ENCODE data around the gene RALY. TPM values are rescaled to one million over a fixed set of nuclear protein-coding genes. Genes with fewer than 3 reads are reported as not detected.

The RALY gene
- total RNA-seq, 2 donors from 2014 or later = 104 to 166 TPM

DNA sequence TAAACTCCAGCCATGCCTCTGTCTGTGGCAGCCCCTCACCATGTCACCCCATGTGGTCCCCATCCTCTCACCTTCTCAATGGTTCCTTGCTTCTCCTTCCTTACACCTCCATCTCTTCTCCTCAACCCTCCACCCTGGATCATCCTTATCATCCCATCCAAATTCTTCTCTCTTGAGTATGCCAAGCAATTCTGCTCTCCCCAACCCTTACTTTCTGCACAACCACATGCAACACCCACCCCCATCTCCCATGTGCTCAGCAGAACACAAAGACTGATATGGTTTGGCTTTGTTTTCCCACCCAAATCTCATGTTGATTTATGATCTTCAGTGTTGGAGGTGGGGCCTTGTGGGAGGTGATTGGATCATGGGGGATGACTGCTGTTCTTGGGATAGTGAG lies 42.5 kb upstream of the RALY start:
- peaks cover 12% of the 10 kb centered on the region for H3K9me3 ChIP-seq
- DNase-seq (ENCODE audit: low spot score) = no peak
- TF ChIP-seq, protein P1, sequence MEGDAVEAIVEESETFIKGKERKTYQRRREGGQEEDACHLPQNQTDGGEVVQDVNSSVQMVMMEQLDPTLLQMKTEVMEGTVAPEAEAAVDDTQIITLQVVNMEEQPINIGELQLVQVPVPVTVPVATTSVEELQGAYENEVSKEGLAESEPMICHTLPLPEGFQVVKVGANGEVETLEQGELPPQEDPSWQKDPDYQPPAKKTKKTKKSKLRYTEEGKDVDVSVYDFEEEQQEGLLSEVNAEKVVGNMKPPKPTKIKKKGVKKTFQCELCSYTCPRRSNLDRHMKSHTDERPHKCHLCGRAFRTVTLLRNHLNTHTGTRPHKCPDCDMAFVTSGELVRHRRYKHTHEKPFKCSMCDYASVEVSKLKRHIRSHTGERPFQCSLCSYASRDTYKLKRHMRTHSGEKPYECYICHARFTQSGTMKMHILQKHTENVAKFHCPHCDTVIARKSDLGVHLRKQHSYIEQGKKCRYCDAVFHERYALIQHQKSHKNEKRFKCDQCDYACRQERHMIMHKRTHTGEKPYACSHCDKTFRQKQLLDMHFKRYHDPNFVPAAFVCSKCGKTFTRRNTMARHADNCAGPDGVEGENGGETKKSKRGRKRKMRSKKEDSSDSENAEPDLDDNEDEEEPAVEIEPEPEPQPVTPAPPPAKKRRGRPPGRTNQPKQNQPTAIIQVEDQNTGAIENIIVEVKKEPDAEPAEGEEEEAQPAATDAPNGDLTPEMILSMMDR (IDR thresholded peaks at IDR 0.05) = no peak

DNA sequence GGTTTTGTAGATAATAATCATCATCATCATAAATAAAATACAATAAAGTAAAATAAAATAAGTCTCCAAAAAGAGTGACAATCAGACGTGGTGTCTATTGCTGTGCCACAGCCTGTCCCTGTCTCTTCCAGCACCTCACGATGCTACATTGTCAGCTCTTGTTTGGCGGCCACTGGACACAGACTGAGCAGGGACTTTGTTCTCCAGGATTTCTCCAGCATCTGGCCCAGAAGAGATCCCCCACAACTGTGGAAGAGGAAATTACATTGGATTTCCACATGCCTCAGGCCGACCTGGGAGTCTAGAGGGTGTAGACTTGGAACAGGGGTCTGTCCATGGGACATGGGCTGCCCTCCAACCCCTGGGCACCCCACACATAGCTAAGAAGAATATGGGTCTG lies 39.2 kb upstream of the RALY start:
- H3K27me3 ChIP-seq (replicated peaks; ENCODE audit: insufficient read depth) = no peaks in the 10 kb centered on the region
- no peak for DNase-seq (ENCODE audit: low spot score)
- no peaks in the 10 kb centered on the region for H3K36me3 ChIP-seq
- no peaks in the 10 kb centered on the region for H3K9me3 ChIP-seq
- TF ChIP-seq, protein P1 (IDR thresholded peaks at IDR 0.05) = no peak
- H3K27ac ChIP-seq = no peak overlapping the region
- H3K4me1 ChIP-seq (ENCODE audit: control insufficient read depth in 1 of 2, low read depth in 2 of 2) = no peaks in the 10 kb centered on the region
- H3K4me3 ChIP-seq = no peak overlapping the region
- ATAC-seq (ENCODE audit: insufficient number of reproducible peaks, low FRiP score, low read depth) = no peak

More for the DNA sequence above, 42.5 kb upstream of the RALY start:
- no peak overlapping the region for H3K4me3 ChIP-seq
- no peaks in the 10 kb centered on the region for H3K36me3 ChIP-seq
- H3K27me3 ChIP-seq (replicated peaks; ENCODE audit: insufficient read depth) = no peaks in the 10 kb centered on the region
- no peak overlapping the region for H3K27ac ChIP-seq
- no peak for ATAC-seq (ENCODE audit: insufficient number of reproducible peaks, low FRiP score, low read depth)
- H3K4me1 ChIP-seq (ENCODE audit: control insufficient read depth in 1 of 2, low read depth in 2 of 2) = no peaks in the 10 kb centered on the region

DNA sequence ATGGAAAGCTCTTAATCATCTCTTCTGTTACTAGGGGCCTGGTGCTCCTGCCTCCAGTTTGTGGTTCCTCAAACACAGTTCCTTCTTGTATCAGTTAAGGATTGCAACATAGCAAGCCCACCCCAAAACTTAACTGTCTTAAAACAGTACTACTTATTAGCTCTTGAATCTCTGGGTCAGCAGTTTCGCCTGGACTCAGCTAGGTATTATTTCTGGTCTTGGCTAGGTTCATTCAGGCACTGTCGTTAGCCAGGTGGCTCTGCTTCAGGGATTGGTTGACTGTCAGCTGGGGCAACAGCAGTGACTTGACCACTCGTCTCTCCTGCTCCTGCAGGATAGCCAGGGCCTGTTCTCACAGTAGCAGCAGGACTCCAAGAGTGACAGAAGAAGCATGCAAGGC lies 30.0 kb upstream of the RALY start:
- Histone ChIP-seq H3K9me3 (no peaks in the 10 kb centered on the region), H3K27me3 (replicated peaks; ENCODE audit: insufficient read depth) (no peaks in the 10 kb centered on the region), H3K4me1 (ENCODE audit: control insufficient read depth in 1 of 2, low read depth in 2 of 2) (no peaks in the 10 kb centered on the region), H3K27ac (no peak overlapping the region), H3K4me3 (no peak overlapping the region), H3K36me3 (no peaks in the 10 kb centered on the region)
- ATAC-seq (ENCODE audit: insufficient number of reproducible peaks, low FRiP score, low read depth) (no peak), DNase-seq (ENCODE audit: low spot score) (no peak)
- TF ChIP-seq, protein P1 (IDR thresholded peaks at IDR 0.05) = no peak

DNA sequence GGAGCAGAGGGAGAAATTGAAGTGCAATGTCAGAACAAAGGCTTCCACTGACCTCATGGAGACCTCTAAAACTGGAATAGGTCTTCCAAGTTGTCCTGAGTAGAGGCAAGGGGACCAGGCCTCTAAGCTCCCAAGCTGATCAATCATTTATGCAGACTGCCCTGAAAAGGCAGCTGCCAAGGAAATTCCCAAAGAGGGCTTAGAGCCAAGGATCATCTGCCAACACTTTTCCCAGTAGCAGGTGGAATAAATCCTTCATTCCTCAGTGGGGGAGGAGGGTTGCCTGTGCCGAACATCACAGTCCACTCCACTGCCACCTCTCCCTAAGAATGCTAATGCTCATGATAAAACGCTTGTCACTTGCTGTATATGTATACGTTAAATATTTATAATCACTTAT lies 29.3 kb upstream of the RALY start:
- Histone ChIP-seq H3K9me3 (no peaks in the 10 kb centered on the region), H3K36me3 (no peaks in the 10 kb centered on the region), H3K27me3 (replicated peaks; ENCODE audit: insufficient read depth) (no peaks in the 10 kb centered on the region), H3K4me1 (ENCODE audit: control insufficient read depth in 1 of 2, low read depth in 2 of 2) (peaks cover 0 to 6% of the 10 kb centered on the region in 2 donors), H3K27ac (no peak overlapping the region), H3K4me3 (no peak overlapping the region)
- ATAC-seq (ENCODE audit: insufficient number of reproducible peaks, low FRiP score, low read depth) = no peak
- no peak for DNase-seq (ENCODE audit: low spot score)
- TF ChIP-seq, protein P1 (IDR thresholded peaks at IDR 0.05) = no peak

DNA sequence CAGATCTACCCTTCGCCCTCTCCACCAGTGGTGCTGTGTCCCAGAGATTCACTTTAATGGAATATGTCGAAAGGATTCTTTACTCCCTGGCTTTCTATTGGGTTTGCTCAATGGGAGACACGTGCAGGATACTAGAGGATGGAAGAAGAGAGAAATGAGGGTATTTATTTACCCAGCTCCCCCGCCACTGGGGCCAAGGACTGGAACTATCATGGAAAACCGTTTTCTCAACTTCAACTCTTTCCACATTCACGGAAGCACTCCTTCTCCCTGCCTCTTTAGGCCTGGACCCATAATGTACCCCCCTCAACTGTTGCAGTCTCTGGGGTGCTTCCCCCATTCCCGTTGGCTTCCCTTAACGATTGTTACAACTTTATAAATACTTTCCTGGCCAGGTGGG lies 26.6 kb upstream of the RALY start:
- ATAC-seq (ENCODE audit: insufficient number of reproducible peaks, low FRiP score, low read depth) (no peak), DNase-seq (ENCODE audit: low spot score) (no peak)
- Histone ChIP-seq H3K27ac (no peak overlapping the region), H3K4me3 (no peak overlapping the region), H3K4me1 (ENCODE audit: control insufficient read depth in 1 of 2, low read depth in 2 of 2) (peaks cover 0 to 28% of the 10 kb centered on the region in 2 donors), H3K36me3 (no peaks in the 10 kb centered on the region), H3K27me3 (replicated peaks; ENCODE audit: insufficient read depth) (no peaks in the 10 kb centered on the region), H3K9me3 (no peaks in the 10 kb centered on the region)
- TF ChIP-seq, protein P1 (IDR thresholded peaks at IDR 0.05) = no peak
